HCT116 (cell line): ENCODE results near the gene RECK. TPM values are rescaled to one million over a fixed set of nuclear protein-coding genes. Genes with fewer than 3 reads are reported as not detected.

Experiments
- ATAC-seq: fragments of 200-7000 bp; cut with Tn5 transposase; 2 replicates; pipeline ENCODE4 v1.9.1; 2020; ENCODE audit warnings: mild to moderate bottlenecking, moderate library complexity
- BruUV-seq: library from RNA; stranded (reverse); fragments of 400-500 nt; replicated peaks from 2 replicates; lab custom pipeline; 2021; lab: Mats Ljungman, UMichigan
- CTCF ChIA-PET: fragments of 300-600 bp; sonication (Branson Sonifier 250); formaldehyde crosslinking; loops from one replicate; lab custom pipeline; 2021; ENCODE audit warnings: antibody characterized with exemption; lab: Charles Lee
- POLR2A ChIA-PET: fragments of 300-600, 350-600 bp; sonication (Branson Sonifier 250); formaldehyde crosslinking; loops from one replicate; lab custom pipeline; 2021; ENCODE audit warnings: antibody characterized with exemption; lab: Charles Lee
- RAD21 ChIA-PET, 2 experiments: fragments of 300-600 bp; sonication (Branson Sonifier 250); formaldehyde crosslinking; loops; one replicate each; lab custom pipeline; 2023; ENCODE audit warnings: low total read pairs in 2 of 2; ENCODE audit not compliant: uncharacterized antibody in 2 of 2, unreplicated experiment in 2 of 2, low non-redundant PET in 1 of 2; lab: Charles Lee
- DNase-seq: peaks from one replicate; pipeline ENCODE4 v3.0.0-alpha.2; 2010; ENCODE audit warnings: low read depth, low spot score
- H2AFZ ChIP-seq: fragments of 200-600 bp; shearing (Covaris generic), sonication (generic); 2 replicates; pipeline ENCODE4 v1.6.1; 2017; ENCODE audit warnings: low read depth, mixed run types, mixed read lengths, antibody characterized with exemption, low read length; ENCODE audit not compliant: poor library complexity, severe bottlenecking
- H3K27ac ChIP-seq: 2 replicates; pipeline ENCODE4 v1.5.1; 2012; ENCODE audit warnings: low read depth, low read length
- H3K27me3 ChIP-seq: fragments of 200-600 bp; sonication (generic); 2 replicates; pipeline ENCODE4 v1.6.1; 2016; ENCODE audit warnings: mixed run types, low read length, mixed read lengths; ENCODE audit not compliant: insufficient read depth
- H3K36me3 ChIP-seq, 2 experiments: fragments of 200-500 bp in 1 of 2; fragments of 200-600 bp in 1 of 2; sonication (Bioruptor generic) in 1 of 2; sonication (generic) in 1 of 2; 2 replicates each; pipeline versions ENCODE4 v1.5.1 to v1.6.1; 2014 to 2016; ENCODE audit warnings: low read length in 2 of 2, inconsistent platforms in 1 of 2, mixed read lengths in 1 of 2, mixed run types in 1 of 2; ENCODE audit not compliant: insufficient read depth in 2 of 2, control insufficient read depth in 1 of 2
- H3K4me1 ChIP-seq, 2 experiments: fragments of 200-600 bp in 1 of 2; sonication (generic) in 1 of 2; 2 replicates each; pipeline versions ENCODE4 v1.5.1 to v1.6.1; 2012 to 2017; ENCODE audit warnings: low read length in 2 of 2, inconsistent platforms in 1 of 2, mild to moderate bottlenecking in 1 of 2, mixed read lengths in 1 of 2, mixed run types in 1 of 2, moderate library complexity in 1 of 2; ENCODE audit not compliant: insufficient read depth in 2 of 2, control insufficient read depth in 1 of 2
- H3K4me2 ChIP-seq: fragments of 200-600 bp; sonication (generic); 2 replicates; pipeline ENCODE4 v1.6.1; 2017; ENCODE audit warnings: mixed run types, low read length, mixed read lengths
- H3K4me3 ChIP-seq, 2 experiments: fragments of 200-600 bp in 1 of 2; sonication (generic) in 1 of 2; replicated peaks in 1 of 2; 2 replicates each; pipeline ENCODE4 v1.5.1; 2011 to 2016; ENCODE audit warnings: low read length in 2 of 2, control low read depth in 1 of 2, low read depth in 1 of 2, mild to moderate bottlenecking in 1 of 2, mixed read lengths in 1 of 2, mixed run types in 1 of 2
- H3K79me2 ChIP-seq: fragments of 200-600 bp; sonication (generic); 2 replicates; pipeline ENCODE4 v1.6.1; 2017; ENCODE audit warnings: mild to moderate bottlenecking, mixed run types, low read length, moderate library complexity, mixed read lengths; ENCODE audit not compliant: insufficient read depth
- H3K9ac ChIP-seq: fragments of 200-600 bp; sonication (generic); 2 replicates; pipeline ENCODE4 v1.6.1; 2016; ENCODE audit warnings: low read length, mixed read lengths
- H3K9me2 ChIP-seq: fragments of 200-600 bp; sonication (generic), shearing (Covaris generic); 2 replicates; pipeline ENCODE4 v1.6.1; 2017; ENCODE audit warnings: mixed run types, mild to moderate bottlenecking, moderate library complexity; ENCODE audit not compliant: insufficient read depth
- H3K9me3 ChIP-seq, 2 experiments: fragments of 200-500 bp in 1 of 2; fragments of 200-600 bp in 1 of 2; sonication (Bioruptor generic) in 1 of 2; sonication (generic) in 1 of 2; 2 replicates each; pipeline ENCODE4 v1.6.1; 2014 to 2017; ENCODE audit warnings: low read length in 2 of 2, mixed read lengths in 2 of 2, inconsistent platforms in 1 of 2, low read depth in 1 of 2, mild to moderate bottlenecking in 1 of 2, mixed run types in 1 of 2, moderate library complexity in 1 of 2; ENCODE audit not compliant: control insufficient read depth in 1 of 2, insufficient read depth in 1 of 2
- H4K20me1 ChIP-seq: fragments of 200-600 bp; sonication (generic), shearing (Covaris generic); 2 replicates; pipeline ENCODE4 v1.6.1; 2017; ENCODE audit warnings: mixed run types, mild to moderate bottlenecking, moderate library complexity; ENCODE audit not compliant: insufficient read depth
- CBX3 ChIP-seq: IDR thresholded peaks from 2 replicates; pipeline ENCODE4 v1.6.1; 2012; ENCODE audit warnings: low read depth
- CEBPB ChIP-seq: IDR thresholded peaks from 2 replicates; pipeline ENCODE4 v1.6.1; 2012; ENCODE audit warnings: low read depth
- EZH2 ChIP-seq: fragments of 200-600 bp; sonication (generic); IDR thresholded peaks from 2 replicates; pipeline ENCODE4 v1.6.1; 2017; ENCODE audit warnings: antibody characterized with exemption, mixed run types
- EZH2phosphoT487 ChIP-seq: fragments of 200-600 bp; IDR thresholded peaks from 2 replicates; pipeline ENCODE4 v1.6.1; 2018; ENCODE audit warnings: antibody characterized with exemption, borderline replicate concordance
- POLR2A ChIP-seq: IDR thresholded peaks from 2 replicates; pipeline ENCODE4 v1.7.0; 2011; ENCODE audit warnings: borderline replicate concordance; ENCODE audit not compliant: insufficient read depth, insufficient read length; ENCODE audit errors: extremely low read depth
- SP1 ChIP-seq: IDR thresholded peaks from 2 replicates; pipeline ENCODE4 v1.6.1; 2012; ENCODE audit warnings: low read depth
- ZBTB33 ChIP-seq: IDR thresholded peaks from 2 replicates; pipeline ENCODE4 v1.6.1; 2011; ENCODE audit warnings: mild to moderate bottlenecking, low read length, moderate library complexity; ENCODE audit not compliant: insufficient replicate concordance; ENCODE audit errors: extremely low read depth
- ZFX ChIP-seq: fragments of 450-650 bp; IDR thresholded peaks from 2 replicates; pipeline ENCODE4 v1.6.1; 2017
- intact Hi-C: fragments of 100-400 bp; cut with micrococcal nuclease; formaldehyde crosslinking; loops from 2 replicates; pipeline ENCODE4 v1.10.0; 2022
- total RNA-seq: library from RNA; stranded (reverse); gene quantifications from one replicate; pipeline ENCODE4 v1.2.1, GENCODE V29; 2021; ENCODE audit not compliant: unreplicated experiment
- TF ChIP-seq, protein P1 (sequence below): IDR thresholded peaks from 2 replicates; pipeline ENCODE4 v1.6.1; 2012; ENCODE audit warnings: low read depth

RECK gene
- total RNA-seq, 1 experiment from 2014 or later, result 3.8 TPM

DNA sequence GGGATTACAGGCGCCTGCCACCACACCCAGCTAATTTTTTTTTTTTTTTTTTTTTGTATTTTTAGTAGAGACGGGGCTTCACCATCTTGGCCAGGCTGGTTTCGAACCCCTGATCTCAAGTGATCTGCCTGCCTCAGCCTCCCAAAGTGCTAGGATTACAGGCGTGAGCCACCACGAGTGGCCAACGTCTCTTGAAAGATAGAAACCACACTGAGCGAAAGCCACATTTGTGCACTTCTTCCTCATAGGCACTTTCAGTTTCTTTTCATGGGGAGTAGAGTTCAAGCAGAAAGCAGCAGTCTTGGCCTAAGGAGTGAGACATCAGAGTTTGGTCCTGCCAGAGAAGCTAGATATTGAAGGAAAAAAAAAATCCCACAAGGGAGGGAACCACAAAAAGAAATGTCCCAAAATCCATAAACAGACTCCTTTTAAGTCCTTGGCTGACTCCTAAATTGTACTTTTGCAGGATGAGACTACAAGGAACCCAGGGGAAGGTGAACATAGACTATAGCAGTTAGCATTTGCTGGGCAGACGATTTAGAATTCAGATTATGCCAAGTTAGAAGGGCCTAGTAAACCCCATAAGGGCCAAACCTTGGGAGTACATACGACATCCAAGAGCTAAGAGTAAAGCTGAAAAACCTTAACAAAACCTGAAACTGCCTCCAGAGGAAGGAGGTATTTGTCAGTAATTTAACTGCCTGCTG is 55.9 kb downstream of the RECK start:
- Histone ChIP-seq H3K9ac (no peak overlapping the region), H2AFZ (no peak overlapping the region), H3K27me3 (no peaks in the 10 kb centered on the region), H4K20me1 (no peaks in the 10 kb centered on the region), H3K36me3 (no peaks in the 10 kb centered on the region), H3K4me3 (no peak overlapping the region), H3K4me2 (no peak overlapping the region), H3K9me3 (no peaks in the 10 kb centered on the region), H3K4me1 (no peaks in the 10 kb centered on the region), H3K79me2 (no peaks in the 10 kb centered on the region), H3K9me2 (no peaks in the 10 kb centered on the region), H3K27ac (no peak overlapping the region)
- ChIA-PET POLR2A (no interaction called here), RAD21 (no interaction called here), CTCF (no interaction called here)
- TF ChIP-seq CBX3 (no peak), POLR2A (no peak)
- TF ChIP-seq, protein P1, sequence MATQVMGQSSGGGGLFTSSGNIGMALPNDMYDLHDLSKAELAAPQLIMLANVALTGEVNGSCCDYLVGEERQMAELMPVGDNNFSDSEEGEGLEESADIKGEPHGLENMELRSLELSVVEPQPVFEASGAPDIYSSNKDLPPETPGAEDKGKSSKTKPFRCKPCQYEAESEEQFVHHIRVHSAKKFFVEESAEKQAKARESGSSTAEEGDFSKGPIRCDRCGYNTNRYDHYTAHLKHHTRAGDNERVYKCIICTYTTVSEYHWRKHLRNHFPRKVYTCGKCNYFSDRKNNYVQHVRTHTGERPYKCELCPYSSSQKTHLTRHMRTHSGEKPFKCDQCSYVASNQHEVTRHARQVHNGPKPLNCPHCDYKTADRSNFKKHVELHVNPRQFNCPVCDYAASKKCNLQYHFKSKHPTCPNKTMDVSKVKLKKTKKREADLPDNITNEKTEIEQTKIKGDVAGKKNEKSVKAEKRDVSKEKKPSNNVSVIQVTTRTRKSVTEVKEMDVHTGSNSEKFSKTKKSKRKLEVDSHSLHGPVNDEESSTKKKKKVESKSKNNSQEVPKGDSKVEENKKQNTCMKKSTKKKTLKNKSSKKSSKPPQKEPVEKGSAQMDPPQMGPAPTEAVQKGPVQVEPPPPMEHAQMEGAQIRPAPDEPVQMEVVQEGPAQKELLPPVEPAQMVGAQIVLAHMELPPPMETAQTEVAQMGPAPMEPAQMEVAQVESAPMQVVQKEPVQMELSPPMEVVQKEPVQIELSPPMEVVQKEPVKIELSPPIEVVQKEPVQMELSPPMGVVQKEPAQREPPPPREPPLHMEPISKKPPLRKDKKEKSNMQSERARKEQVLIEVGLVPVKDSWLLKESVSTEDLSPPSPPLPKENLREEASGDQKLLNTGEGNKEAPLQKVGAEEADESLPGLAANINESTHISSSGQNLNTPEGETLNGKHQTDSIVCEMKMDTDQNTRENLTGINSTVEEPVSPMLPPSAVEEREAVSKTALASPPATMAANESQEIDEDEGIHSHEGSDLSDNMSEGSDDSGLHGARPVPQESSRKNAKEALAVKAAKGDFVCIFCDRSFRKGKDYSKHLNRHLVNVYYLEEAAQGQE, result no peak
- intact Hi-C loops, result no loop called here
- no peak for ATAC-seq
- DNase-seq, result no peak
- BruUV-seq, result no TSS peak

DNA sequence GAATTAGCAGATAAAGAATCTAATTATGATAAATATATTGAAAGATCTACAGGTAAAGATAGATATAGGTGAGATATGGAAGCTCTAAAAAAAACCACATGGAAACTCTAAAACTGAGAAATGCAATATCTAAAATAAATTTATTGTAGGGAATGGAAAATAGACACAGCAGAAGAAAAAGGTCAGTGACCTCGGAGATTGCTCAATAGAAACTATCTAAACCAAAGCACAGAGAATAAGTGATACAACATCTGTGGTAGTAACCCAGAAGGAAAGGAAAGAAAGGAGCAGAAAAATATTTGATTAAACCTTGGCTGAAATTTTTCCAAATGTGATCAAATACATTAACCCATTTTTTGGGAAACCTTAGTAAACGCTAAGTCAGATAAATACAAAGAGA is 56.7 kb downstream of the RECK start:
- ATAC-seq (no peak), DNase-seq (no peak)
- CTCF ChIA-PET, result no interaction called here
- no peaks in the 10 kb centered on the region for H3K9me2 ChIP-seq
- H2AFZ ChIP-seq, result no peak overlapping the region
- H3K9ac ChIP-seq, result no peak overlapping the region
- RAD21 ChIA-PET, result no interaction called here
- intact Hi-C loops, result no loop called here
- H3K36me3 ChIP-seq, result no peaks in the 10 kb centered on the region
- H3K4me3 ChIP-seq, result no peak overlapping the region
- no peaks in the 10 kb centered on the region for H3K4me1 ChIP-seq
- POLR2A ChIA-PET, result no interaction called here
- no peaks in the 10 kb centered on the region for H4K20me1 ChIP-seq
- TF ChIP-seq ZBTB33 (no peak), EZH2phosphoT487 (no peak), ZFX (no peak), EZH2 (no peak), SP1 (no peak), CEBPB (no peak), POLR2A (no peak)
- TF ChIP-seq, all 23 proteins: peak for 0
- no TSS peak for BruUV-seq
- Histone ChIP-seq H3K9me3 (no peaks in the 10 kb centered on the region), H3K4me2 (no peak overlapping the region), H3K79me2 (no peaks in the 10 kb centered on the region), H3K27ac (no peak overlapping the region), H3K27me3 (no peaks in the 10 kb centered on the region)
